ENCODE results near the gene ARHGAP6.

DNA sequence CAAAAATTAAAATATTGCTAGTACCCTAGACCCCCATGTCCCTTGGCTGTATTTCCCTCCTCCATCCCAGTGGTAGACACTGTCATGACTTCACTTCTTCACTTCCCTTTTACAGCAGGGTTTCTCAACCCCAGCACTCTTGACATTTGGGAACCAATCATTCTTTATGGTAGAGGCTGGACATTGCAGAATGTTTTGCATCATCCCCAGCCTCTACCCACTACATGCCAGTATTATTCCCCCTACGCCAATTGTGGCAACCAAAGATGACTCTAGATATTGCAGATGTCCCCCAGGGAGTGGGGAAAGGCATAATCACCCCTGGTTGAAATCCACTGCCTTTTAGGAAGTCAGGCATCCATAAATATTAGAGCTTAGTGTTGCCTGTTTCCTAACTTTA, 233.9 kb downstream of the ARHGAP6 start:
- TF ChIP-seq TAF1 (IDR thresholded peaks at IDR 0.05; ENCODE audit: low read depth) (no peak), TCF12 (IDR thresholded peaks at IDR 0.05; ENCODE audit: low read depth) (no peak), EP300 (IDR thresholded peaks at IDR 0.05; ENCODE audit: borderline replicate concordance) (no peak), YY1 (IDR thresholded peaks at IDR 0.05; ENCODE audit: low read depth) (no peak)
